COR-L47 (cell line): ENCODE results near the gene FOXL1.

Experiments
- DNase-seq: peaks from one replicate; lab custom pipeline; 2025; lab: John Stamatoyannopoulos, UW

FOXL1 gene

DNA sequence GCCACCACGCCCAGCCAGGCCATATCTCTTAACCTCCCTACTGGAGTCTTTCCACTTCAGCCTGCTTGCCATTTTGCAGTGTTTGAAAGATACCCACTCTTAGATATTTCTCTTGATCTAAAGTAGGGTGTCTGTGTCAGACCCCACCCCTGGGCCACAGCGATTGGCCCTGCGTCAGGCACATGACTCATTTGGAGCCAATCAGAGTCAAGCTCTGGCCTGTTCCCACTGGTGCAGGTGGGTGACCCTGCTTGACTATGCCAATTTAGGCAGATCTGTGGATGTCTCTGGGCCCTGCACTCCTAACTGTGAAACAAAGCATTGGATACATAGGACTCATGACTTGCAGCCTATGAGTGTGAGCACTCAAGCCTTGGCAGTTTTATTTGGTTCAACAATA is 27.6 kb downstream of the FOXL1 start:
- DNase-seq: no peak

GRCh38 chr16:86608301-86608747 is 30.0 kb downstream of the FOXL1 start:
- DNase-seq: no peak

GRCh38 chr16:86609115-86609514 is 30.8 kb downstream of the FOXL1 start:
- no peak for DNase-seq

DNA sequence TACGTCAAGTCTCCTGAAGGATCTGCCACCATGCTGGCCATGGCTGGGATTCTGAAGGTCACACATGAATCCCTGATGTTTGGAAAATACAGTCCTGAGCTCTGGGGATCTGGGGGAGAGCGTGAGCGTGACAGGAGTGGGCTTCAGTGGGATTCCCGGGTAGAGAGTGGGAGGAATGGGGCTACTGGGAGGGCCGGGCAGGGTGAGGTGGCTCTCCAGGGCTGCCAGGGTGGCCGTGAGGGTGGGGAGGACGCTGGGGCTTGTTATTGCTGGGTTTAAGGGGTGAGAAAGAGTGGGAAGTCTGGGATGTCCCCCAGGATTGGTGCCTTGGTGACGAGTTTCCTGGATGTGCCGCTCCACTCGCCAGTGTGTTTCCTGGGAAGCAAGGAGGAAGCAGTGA is 31.3 kb downstream of the FOXL1 start:
- no peak for DNase-seq

DNA sequence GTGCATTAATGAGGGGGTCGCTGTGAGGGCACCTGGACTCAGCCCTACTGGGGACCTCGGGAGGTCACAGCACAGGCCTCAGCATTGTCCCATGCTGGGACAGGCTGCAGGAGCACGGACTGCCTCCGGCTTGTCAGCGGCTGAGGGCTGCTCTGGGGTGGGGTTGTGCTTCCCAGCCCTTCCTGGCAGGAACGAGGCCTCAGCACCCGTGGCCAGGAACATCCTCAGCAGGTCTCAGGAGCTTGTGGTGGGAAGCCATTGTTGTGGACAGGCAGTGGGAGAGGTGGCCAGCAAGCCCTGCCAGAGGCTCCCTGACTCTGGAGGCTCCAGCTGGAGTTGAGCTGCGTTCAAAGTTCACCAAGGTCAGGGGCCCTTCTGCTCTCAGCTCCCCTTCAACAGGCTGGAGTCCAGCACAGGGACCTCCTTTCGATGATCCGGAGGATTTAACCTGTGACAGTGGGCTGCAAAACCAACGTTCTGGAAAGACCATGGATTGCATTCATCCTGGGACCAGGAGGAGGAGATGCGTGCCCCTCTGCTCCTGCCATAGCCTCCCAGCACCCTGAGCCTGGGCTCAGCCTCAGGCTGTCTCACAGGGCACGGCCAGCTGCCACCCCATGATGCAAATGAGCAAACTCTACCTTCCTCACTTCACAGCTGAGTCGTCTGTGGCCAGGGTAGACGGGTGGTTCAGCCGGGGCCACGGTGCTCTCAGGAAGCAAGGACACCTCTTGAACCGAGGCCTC is 32.6 kb downstream of the FOXL1 start:
- DNase-seq: no peak

- DNase-seq: no peak
Observed at GRCh38 chr16:86611525-86611855, 33.1 kb downstream of the FOXL1 start.

GRCh38 chr16:86611941-86612340 is 33.6 kb downstream of the FOXL1 start:
- DNase-seq: no peak

GRCh38 chr16:86614699-86615098 is 36.4 kb downstream of the FOXL1 start:
- DNase-seq: no peak

DNA sequence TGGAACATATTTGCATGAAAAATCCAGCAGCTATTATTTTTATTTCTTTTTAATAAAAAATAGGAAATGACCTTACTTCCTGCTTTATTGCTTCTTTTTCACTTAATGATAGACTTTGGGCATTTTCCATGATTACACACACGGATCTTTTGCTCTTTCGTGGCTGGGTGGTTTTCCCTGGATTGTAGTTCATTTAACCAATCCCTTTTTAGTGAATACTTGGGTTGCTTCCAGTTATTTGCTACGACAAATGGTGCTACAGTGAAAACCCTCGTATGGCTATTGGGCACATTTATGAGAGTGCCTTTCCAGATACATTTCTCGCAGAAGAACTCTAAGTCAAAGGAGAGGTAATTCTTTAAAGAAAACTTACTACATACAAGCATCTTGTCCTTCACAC is 38.6 kb downstream of the FOXL1 start:
- DNase-seq: no peak

DNA sequence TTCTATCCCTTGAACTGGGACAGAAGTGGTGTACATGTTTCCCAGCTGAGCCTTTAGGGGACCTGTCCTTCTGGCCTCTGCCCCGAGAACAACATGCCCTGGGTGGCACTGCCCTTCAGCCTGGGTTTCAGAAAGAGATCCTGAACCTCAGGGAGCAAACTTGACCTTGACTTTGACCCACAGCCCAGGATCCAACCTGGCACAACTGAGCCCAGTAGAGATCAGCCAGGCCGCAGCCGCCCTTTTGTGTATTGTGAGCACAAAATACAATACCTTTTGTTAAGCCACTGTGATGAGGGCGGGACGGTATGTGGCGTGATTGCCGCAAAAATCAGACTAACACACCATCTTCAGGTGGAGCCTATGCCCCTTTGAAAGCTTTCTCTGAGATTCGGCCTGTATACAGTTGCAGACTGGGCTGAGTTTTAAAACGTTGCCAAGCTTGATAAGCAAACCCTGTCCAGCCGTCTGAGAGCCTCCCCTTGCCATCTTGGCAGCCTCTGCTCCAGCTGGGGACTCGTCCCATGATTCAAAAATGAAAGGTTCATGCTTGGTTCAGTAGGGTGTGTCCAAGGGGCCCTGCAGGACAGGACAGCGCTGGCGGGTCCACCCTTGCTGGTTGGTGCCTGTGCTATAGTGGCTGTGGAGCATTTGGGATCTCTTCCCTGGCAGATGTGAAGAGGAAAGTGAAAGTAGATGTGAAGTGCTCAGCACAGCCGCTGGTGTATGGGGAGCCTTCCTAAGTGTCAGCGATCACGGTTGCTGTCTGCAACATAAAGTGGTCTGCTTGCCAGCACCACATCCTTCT is 40.3 kb downstream of the FOXL1 start:
- no peak for DNase-seq

GRCh38 chr16:86619239-86619794 is 41.0 kb downstream of the FOXL1 start:
- no peak for DNase-seq

DNA sequence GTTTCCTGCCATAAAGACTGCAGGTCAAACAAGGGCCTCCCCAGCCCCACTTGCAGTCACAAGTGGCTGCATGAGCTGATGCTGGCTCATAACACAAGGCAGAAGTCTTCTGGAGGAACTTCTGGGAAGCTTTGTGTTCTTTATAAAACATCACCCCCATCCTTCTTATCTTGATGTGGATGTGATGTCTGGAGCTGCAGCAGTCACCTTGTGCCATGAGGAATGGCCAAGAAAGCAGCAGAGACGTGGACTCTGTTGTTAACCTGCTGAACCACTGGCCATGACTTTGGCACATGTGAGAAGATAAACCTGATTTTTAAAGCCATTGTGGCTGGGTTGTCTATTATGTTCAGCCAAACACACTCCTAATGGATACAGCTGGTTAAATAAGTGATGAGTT is 41.8 kb downstream of the FOXL1 start:
- DNase-seq: no peak

DNA sequence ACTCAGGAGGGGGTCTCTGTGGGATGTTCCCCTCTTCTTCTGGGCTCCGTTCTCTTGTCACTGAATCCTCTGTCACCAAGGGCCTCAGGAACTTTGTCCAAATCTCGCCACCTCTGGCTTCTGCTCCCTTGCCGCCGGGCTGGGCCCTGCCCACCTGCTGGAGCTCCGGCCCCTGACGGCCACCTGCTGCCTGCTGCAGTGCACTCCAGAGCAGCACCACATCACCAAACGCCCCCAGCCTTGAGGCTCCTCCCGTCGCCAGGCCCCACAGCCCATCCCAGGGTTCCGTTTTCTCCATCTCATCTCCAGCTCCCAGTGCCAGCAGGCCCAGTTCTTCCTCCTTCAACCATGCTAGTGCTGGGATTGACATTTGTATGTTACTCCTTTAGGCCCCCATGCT is 43.6 kb downstream of the FOXL1 start:
- no peak for DNase-seq

- DNase-seq: no peak
Observed at GRCh38 chr16:86622700-86623615, 44.6 kb downstream of the FOXL1 start.

DNA sequence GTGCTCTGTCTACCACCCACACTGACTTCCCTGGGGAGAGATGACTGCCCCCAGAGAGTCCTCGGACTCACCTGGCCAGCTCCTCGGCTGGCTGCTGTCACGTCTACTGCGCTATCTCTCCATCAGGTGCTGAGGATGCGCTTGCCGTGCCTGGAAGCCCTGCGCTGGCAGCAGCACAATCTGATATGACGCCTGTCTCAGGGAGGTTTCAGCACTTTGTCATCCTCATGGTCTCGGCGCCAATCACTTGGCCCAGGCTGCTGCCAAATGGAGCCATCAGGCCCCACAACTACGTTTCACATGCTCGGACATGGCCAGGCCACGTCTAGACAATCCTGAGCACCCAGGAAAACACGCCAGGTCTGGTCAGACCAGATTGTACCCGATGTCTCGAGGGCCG is 46.7 kb downstream of the FOXL1 start:
- no peak for DNase-seq

DNA sequence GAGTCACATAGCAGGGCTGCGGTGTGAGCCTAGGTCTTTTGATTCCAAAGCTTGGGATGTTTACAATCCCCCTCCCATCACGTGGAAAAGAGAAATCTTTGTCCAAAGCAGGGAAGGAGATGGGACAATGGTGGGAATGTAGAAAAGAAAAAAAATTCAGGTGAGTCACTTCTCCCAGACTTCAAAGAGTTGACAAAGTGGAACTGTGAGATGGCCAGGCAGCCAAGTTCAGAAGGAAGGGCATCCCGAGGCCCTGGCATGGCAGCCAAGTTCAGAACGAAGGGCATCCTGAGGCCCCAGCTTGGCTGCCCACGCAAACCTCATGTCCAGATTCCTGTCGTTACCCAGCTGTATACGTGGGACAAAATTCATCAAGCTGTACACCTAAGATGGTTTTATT is 47.5 kb downstream of the FOXL1 start:
- no peak for DNase-seq

- no peak for DNase-seq
Observed at GRCh38 chr16:86626284-86626683, 47.9 kb downstream of the FOXL1 start.

DNA sequence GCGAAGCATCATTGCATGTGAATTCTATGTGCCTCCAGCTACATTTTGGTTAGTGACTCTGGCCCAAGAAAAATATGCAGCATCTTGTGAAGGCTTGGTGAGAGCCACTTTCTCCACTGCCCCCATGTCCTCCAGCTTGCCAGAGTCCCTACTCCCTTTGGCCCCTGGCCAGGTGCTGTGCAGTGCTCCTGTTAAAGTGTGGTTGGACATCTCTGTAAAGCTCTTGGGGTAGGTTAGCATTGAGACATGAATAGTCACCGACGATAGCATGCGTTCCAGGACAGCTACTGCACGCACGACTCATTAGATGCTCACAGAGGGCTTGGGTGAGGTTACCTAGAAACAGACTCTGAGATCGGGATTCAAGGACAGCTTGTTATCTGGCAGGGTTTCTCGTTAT is 48.6 kb downstream of the FOXL1 start:
- no peak for DNase-seq

DNA sequence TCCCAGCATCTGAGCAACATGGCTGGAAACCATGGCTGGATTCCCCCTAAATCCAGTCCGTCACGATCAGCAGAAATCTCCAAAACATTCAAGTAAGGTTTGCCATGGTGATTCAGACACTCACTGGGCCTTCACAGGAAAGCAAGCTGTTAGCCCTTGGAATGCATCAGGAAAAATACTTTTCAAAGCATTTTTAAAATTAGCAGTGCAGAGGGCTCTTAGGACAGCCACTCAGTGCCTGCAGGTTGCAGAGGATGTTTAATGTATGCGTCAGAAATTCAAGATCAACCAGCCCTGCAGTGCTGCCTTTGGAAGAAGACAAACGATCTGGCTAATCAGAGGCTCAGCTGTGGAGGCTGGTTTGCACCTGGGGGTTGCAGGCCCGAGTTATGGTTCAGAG is 50.3 kb downstream of the FOXL1 start:
- DNase-seq: no peak

GRCh38 chr16:86630471-86630870 is 52.1 kb downstream of the FOXL1 start:
- no peak for DNase-seq

GRCh38 chr16:86631444-86631843 is 53.1 kb downstream of the FOXL1 start:
- DNase-seq: no peak
